H1 (cell line): ENCODE results near the gene TNS1. TPM values are rescaled to one million over a fixed set of nuclear protein-coding genes. Genes with fewer than 3 reads are reported as not detected.

Experiments
- CTCF ChIA-PET: fragments of 300-600 bp; sonication (Branson Sonifier 250); formaldehyde crosslinking; loops from one replicate; lab custom pipeline; 2021; ENCODE audit not compliant: partially characterized antibody; lab: Charles Lee
- POLR2A ChIA-PET: fragments of 300-600 bp; sonication (Branson Sonifier 250); formaldehyde crosslinking; loops from one replicate; lab custom pipeline; 2021; ENCODE audit warnings: inconsistent platforms; ENCODE audit not compliant: partially characterized antibody; lab: Charles Lee
- DNase-seq, 2 experiments: peaks; one replicate each; pipeline versions ENCODE4 v3.0.0 to v3.0.0-alpha.2; 2010 to 2022; ENCODE audit warnings: low spot score in 2 of 2, low read depth in 1 of 2, mixed read lengths in 1 of 2
- FAIRE-seq: peaks from 2 replicates; lab custom pipeline; 2011; peaks lifted over from hg19 to GRCh38; lab: Jason Lieb, UNC
- H2AFZ ChIP-seq: 2 replicates; pipeline ENCODE4 v1.8.1; 2012; ENCODE audit warnings: low read length, inconsistent platforms
- H2AK5ac ChIP-seq: 2 replicates; pipeline ENCODE4 v1.6.1; 2013; ENCODE audit warnings: low read depth, low read length
- H2BK120ac ChIP-seq: replicated peaks from 2 replicates; pipeline ENCODE3; 2013; ENCODE audit warnings: low read depth, low read length, inconsistent platforms
- H2BK12ac ChIP-seq: 2 replicates; pipeline ENCODE4 v1.6.1; 2013; ENCODE audit warnings: low read depth, low read length
- H2BK15ac ChIP-seq: 2 replicates; pipeline ENCODE4 v1.6.1; 2013; ENCODE audit warnings: low read length
- H2BK20ac ChIP-seq: 2 replicates; pipeline ENCODE4 v1.6.1; 2013; ENCODE audit warnings: low read length
- H2BK5ac ChIP-seq: 2 replicates; pipeline ENCODE4 v1.6.1; 2013; ENCODE audit warnings: low read depth, low read length
- H3K14ac ChIP-seq: 2 replicates; pipeline ENCODE4 v1.6.1; 2013; ENCODE audit warnings: inconsistent platforms; ENCODE audit not compliant: insufficient read length
- H3K18ac ChIP-seq: 2 replicates; pipeline ENCODE4 v1.6.1; 2013; ENCODE audit warnings: low read length; ENCODE audit errors: extremely low read depth
- H3K23ac ChIP-seq: 2 replicates; pipeline ENCODE4 v1.6.1; 2013; ENCODE audit warnings: inconsistent platforms; ENCODE audit not compliant: insufficient read length
- H3K23me2 ChIP-seq: 2 replicates; pipeline ENCODE4 v1.6.1; 2013; ENCODE audit warnings: low read depth, low read length
- H3K27ac ChIP-seq: 2 replicates; pipeline ENCODE4 v1.6.1; 2011; ENCODE audit warnings: low read depth, low read length, inconsistent platforms
- H3K27me3 ChIP-seq, 4 experiments: replicated peaks in 1 of 4; 1 replicate in 1 of 4; 2 replicates in 3 of 4; pipeline versions ENCODE4 v1.6.1 to v1.8.1; 2011 to 2013; ENCODE audit warnings: low read length in 3 of 4, mild to moderate bottlenecking in 3 of 4, inconsistent platforms in 2 of 4, mixed read lengths in 2 of 4, moderate library complexity in 1 of 4; ENCODE audit not compliant: control insufficient read depth in 3 of 4, insufficient read depth in 3 of 4; ENCODE audit errors: extremely low read depth in 1 of 4
- H3K36me3 ChIP-seq, 4 experiments: 2 replicates each; pipeline versions ENCODE4 v1.6.1 to v1.8.1; 2011 to 2013; ENCODE audit warnings: mild to moderate bottlenecking in 4 of 4, low read length in 3 of 4, moderate library complexity in 2 of 4, control low read depth in 1 of 4, inconsistent platforms in 1 of 4; ENCODE audit not compliant: insufficient read depth in 4 of 4, control insufficient read depth in 2 of 4
- H3K4ac ChIP-seq: replicated peaks from 2 replicates; pipeline ENCODE3; 2013; ENCODE audit warnings: low read length, low read depth, mixed read lengths, inconsistent platforms; ENCODE audit not compliant: insufficient read length
- H3K4me1 ChIP-seq, 4 experiments: replicated peaks in 1 of 4; 1 replicate in 1 of 4; 2 replicates in 3 of 4; pipeline versions ENCODE4 v1.6.1 to v1.8.1; 2011 to 2013; ENCODE audit warnings: low read length in 3 of 4, inconsistent platforms in 2 of 4, mixed read lengths in 1 of 4; ENCODE audit not compliant: insufficient read depth in 4 of 4, control insufficient read depth in 3 of 4
- H3K4me2 ChIP-seq, 2 experiments: 2 replicates each; pipeline versions ENCODE4 v1.6.1 to v1.8.1; 2011 to 2013; ENCODE audit warnings: low read depth in 2 of 2, low read length in 2 of 2, control low read depth in 1 of 2, inconsistent platforms in 1 of 2, mild to moderate bottlenecking in 1 of 2; ENCODE audit not compliant: insufficient read depth in 1 of 2
- H3K4me3 ChIP-seq, 4 experiments: fragments of 200-600, 300-600 bp in 1 of 4; sonication (generic), shearing (Covaris generic), sonication (Bioruptor Twin) in 1 of 4; 2 replicates each; pipeline versions ENCODE4 v1.5.1 to v1.8.1; 2011 to 2016; ENCODE audit warnings: low read length in 4 of 4, low read depth in 3 of 4, control low read depth in 2 of 4, inconsistent platforms in 2 of 4, mild to moderate bottlenecking in 2 of 4, mixed read lengths in 1 of 4, moderate library complexity in 1 of 4; ENCODE audit not compliant: insufficient read depth in 2 of 4; ENCODE audit errors: extremely low read depth in 1 of 4
- H3K56ac ChIP-seq: replicated peaks from 2 replicates; pipeline ENCODE3; 2013; ENCODE audit warnings: low read depth, mild to moderate bottlenecking, mixed read lengths, low read length, inconsistent platforms; ENCODE audit not compliant: insufficient read length
- H3K79me1 ChIP-seq: 2 replicates; pipeline ENCODE4 v1.6.1; 2013; ENCODE audit warnings: low read depth, low read length, control low read depth
- H3K79me2 ChIP-seq, 2 experiments: 2 replicates each; pipeline versions ENCODE4 v1.6.1 to v1.8.1; 2012 to 2013; ENCODE audit warnings: low read length in 2 of 2, mild to moderate bottlenecking in 2 of 2, inconsistent platforms in 1 of 2; ENCODE audit not compliant: insufficient read depth in 2 of 2, control insufficient read depth in 1 of 2
- H3K9ac ChIP-seq, 4 experiments: replicated peaks in 1 of 4; 1 replicate in 1 of 4; 2 replicates in 3 of 4; pipeline versions ENCODE4 v1.6.1 to v1.8.1; 2011 to 2013; ENCODE audit warnings: low read depth in 3 of 4, low read length in 3 of 4, control low read depth in 2 of 4, mild to moderate bottlenecking in 2 of 4, moderate library complexity in 2 of 4, inconsistent platforms in 1 of 4; ENCODE audit errors: extremely low read depth in 1 of 4
- H3K9me3 ChIP-seq, 2 experiments: 2 replicates each; pipeline versions ENCODE4 v1.6.1 to v1.8.1; 2012 to 2013; ENCODE audit warnings: mild to moderate bottlenecking in 2 of 2, moderate library complexity in 2 of 2, control low read depth in 1 of 2, inconsistent platforms in 1 of 2, low read depth in 1 of 2, low read length in 1 of 2, mixed read lengths in 1 of 2; ENCODE audit not compliant: insufficient read depth in 2 of 2
- H4K20me1 ChIP-seq, 2 experiments: replicated peaks in 1 of 2; 2 replicates each; pipeline versions ENCODE3 to v1.8.1; 2011 to 2013; ENCODE audit warnings: inconsistent platforms in 2 of 2, low read length in 2 of 2, mild to moderate bottlenecking in 1 of 2; ENCODE audit not compliant: insufficient read depth in 2 of 2, control insufficient read depth in 1 of 2
- H4K5ac ChIP-seq: 2 replicates; pipeline ENCODE4 v1.6.1; 2013; ENCODE audit warnings: low read length, low read depth, mixed read lengths, inconsistent platforms; ENCODE audit not compliant: insufficient read length
- H4K8ac ChIP-seq: 2 replicates; pipeline ENCODE4 v1.8.0; 2013; ENCODE audit warnings: mild to moderate bottlenecking, moderate library complexity, low read length, inconsistent platforms; ENCODE audit not compliant: insufficient read depth; ENCODE audit errors: extremely low read depth
- H4K91ac ChIP-seq: replicated peaks from 2 replicates; pipeline ENCODE3; 2013; ENCODE audit warnings: low read length, mixed read lengths, inconsistent platforms; ENCODE audit not compliant: insufficient read length
- ATF2 ChIP-seq: IDR thresholded peaks from 2 replicates; pipeline ENCODE4 v1.6.1; 2012; ENCODE audit warnings: low read length, inconsistent platforms
- BACH1 ChIP-seq: IDR thresholded peaks from 2 replicates; pipeline ENCODE4 v1.6.1; 2012; ENCODE audit warnings: low read length, improper control_type of control experiment
- CHD2 ChIP-seq: IDR thresholded peaks from 2 replicates; pipeline ENCODE4 v1.6.1; 2012; ENCODE audit warnings: low read length, improper control_type of control experiment
- CREB1 ChIP-seq: IDR thresholded peaks from 2 replicates; pipeline ENCODE4 v1.6.1; 2012; ENCODE audit warnings: inconsistent platforms
- GTF2F1 ChIP-seq: IDR thresholded peaks from 2 replicates; pipeline ENCODE4 v1.6.1; 2012; ENCODE audit warnings: low read depth, low read length, improper control_type of control experiment, borderline replicate concordance
- JUN ChIP-seq: IDR thresholded peaks from 2 replicates; pipeline ENCODE4 v1.6.1; 2011; ENCODE audit warnings: low read depth, mild to moderate bottlenecking, improper control_type of control experiment, low read length
- KDM4A ChIP-seq: IDR thresholded peaks from one replicate; pipeline ENCODE4 v1.7.1; 2012; ENCODE audit warnings: low read depth, mild to moderate bottlenecking, moderate library complexity, low read length, inconsistent platforms; ENCODE audit not compliant: severe bottlenecking
- RXRA ChIP-seq: IDR thresholded peaks from 2 replicates; pipeline ENCODE4 v1.6.1; 2011; ENCODE audit warnings: low read depth, mild to moderate bottlenecking, low read length, moderate library complexity; ENCODE audit not compliant: insufficient read depth
- TAF1 ChIP-seq: IDR thresholded peaks from 2 replicates; pipeline ENCODE4 v1.6.1; 2011; ENCODE audit warnings: mild to moderate bottlenecking, low read depth, low read length
- YY1 ChIP-seq: IDR thresholded peaks from 2 replicates; pipeline ENCODE4 v1.6.1; 2011; ENCODE audit warnings: low read depth, mild to moderate bottlenecking, low read length
- WGBS, 2 experiments: shearing (Covaris generic) in 1 of 2; methylation state at CpG; one replicate each; pipeline versions ENCODE4 v1.1.6 to v1.1.7; 2013 to 2015; ENCODE audit warnings: low lambda C conversion rate in 2 of 2, mixed read lengths in 2 of 2, inconsistent platforms in 1 of 2, low coverage in 1 of 2, missing lambda C conversion rate in 1 of 2; ENCODE audit not compliant: insufficient replicate concordance in 2 of 2, insufficient coverage in 1 of 2, insufficient read length in 1 of 2; ENCODE audit errors: extremely low coverage in 1 of 2, missing lambda C conversion rate in 1 of 2; 5-methylcytosine and 5-hydroxymethylcytosine counted together
- polyA plus RNA-seq, 7 experiments: library from polyadenylated mRNA; depleted of rRNA in 3 of 7; stranded (reverse) in 5 of 7; unstranded in 2 of 7; fragments of >200 nt in 5 of 7; fragments of 200-250 nt in 2 of 7; gene quantifications; 1 replicate in 5 of 7; 2 replicates in 1 of 7; 4 replicates in 1 of 7; pipeline versions ENCODE4 v1.2.1 to v1.2.3, GENCODE V29; 2011 to 2013; ENCODE audit warnings: missing spikeins in 2 of 7, mixed read lengths in 2 of 7
- total RNA-seq: library from RNA; stranded (reverse); fragmentation: NEBNext Ultra II Directional; extraction: Animal tissue kit (Norgen Biotek cat#: 25700); gene quantifications from 2 replicates; pipeline ENCODE4 v1.2.1, GENCODE V29; 2021
- TF ChIP-seq, protein P1 (sequence below): IDR thresholded peaks from 2 replicates; pipeline ENCODE4 v1.6.1; 2011; ENCODE audit warnings: low read length, improper control_type of control experiment

The TNS1 gene
- total and polyA plus RNA-seq, 2 of the 8 experiments (the other 6 are each of a cell fraction or from before 2014, with no cell fraction given) = 1.5 to 5.1 TPM

GRCh38 chr2:217852555-217853211 is 150.1 kb downstream of the TNS1 start:
- Histone ChIP-seq H2BK120ac (no peak overlapping the region), H4K5ac (no peak overlapping the region), H4K20me1 (no peaks in the 10 kb centered on the region), H3K23me2 (peaks cover 2% of the 10 kb centered on the region; the same call in 1 of the 2 replicates), H2BK12ac (no peak overlapping the region), H3K79me2 (no peaks in the 10 kb centered on the region), H2AFZ (no peak overlapping the region), H3K14ac (no peak overlapping the region), H3K9me3 (no peaks in the 10 kb centered on the region), H3K79me1 (no peaks in the 10 kb centered on the region), H3K4ac (no peak overlapping the region), H2BK20ac (no peak overlapping the region), H3K4me2 (no peak overlapping the region), H4K8ac (no peak overlapping the region), H3K23ac (no peak overlapping the region), H3K4me3 (no peak overlapping the region), H3K4me1 (peaks cover 0 to 4% (median 0%) of the 10 kb centered on the region in 4 experiments; a peak in 2 of 7 replicates), H3K56ac (no peak overlapping the region), H3K36me3 (no peaks in the 10 kb centered on the region), H3K9ac (no peak overlapping the region), H4K91ac (no peak overlapping the region), H2AK5ac (no peak overlapping the region), H2BK15ac (no peak overlapping the region), H2BK5ac (no peak overlapping the region), H3K27ac (no peak overlapping the region), H3K27me3 (no peaks in the 10 kb centered on the region), H3K18ac (no peak overlapping the region)
- POLR2A ChIA-PET = interaction anchor here (0.6 kb wide), 1 partner anchor 55 kb away, joined by 3 read pairs; no protein-coding TSS in a partner anchor
- CTCF ChIA-PET = interaction anchor here (0.7 to 1.5 kb wide), 14 partner anchors 9 to 142 kb away, joined by 3 to 6 read pairs (median 3); no protein-coding TSS in a partner anchor
- FAIRE-seq (no peak), DNase-seq (no peak)
- 89% methylated on average over 9 of the region's 9 CpGs; no CpG with 5 or more reads in 1 of the 2 experiments for WGBS, 2 experiments
- TF ChIP-seq ATF2 (no peak), RXRA (no peak), KDM4A (no peak), CREB1 (no peak), CHD2 (no peak), TAF1 (no peak), GTF2F1 (no peak), BACH1 (no peak), JUN (no peak), YY1 (no peak)
- TF ChIP-seq, protein P1, sequence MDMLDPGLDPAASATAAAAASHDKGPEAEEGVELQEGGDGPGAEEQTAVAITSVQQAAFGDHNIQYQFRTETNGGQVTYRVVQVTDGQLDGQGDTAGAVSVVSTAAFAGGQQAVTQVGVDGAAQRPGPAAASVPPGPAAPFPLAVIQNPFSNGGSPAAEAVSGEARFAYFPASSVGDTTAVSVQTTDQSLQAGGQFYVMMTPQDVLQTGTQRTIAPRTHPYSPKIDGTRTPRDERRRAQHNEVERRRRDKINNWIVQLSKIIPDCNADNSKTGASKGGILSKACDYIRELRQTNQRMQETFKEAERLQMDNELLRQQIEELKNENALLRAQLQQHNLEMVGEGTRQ = no peak
